HEK293 (cell line): ENCODE results near the gene CENPK.

Source experiments
- GLIS1 ChIP-seq: fragments of 450-650 bp; formaldehyde crosslinking; IDR thresholded peaks from 2 replicates; pipeline ENCODE4 v1.5.1; 2016; ENCODE audit warnings: missing biosample characterization, missing genetic modification characterization
- KLF8 ChIP-seq: fragments of 450-650 bp; formaldehyde crosslinking; IDR thresholded peaks from 2 replicates; pipeline ENCODE4 v1.5.1; 2016; ENCODE audit warnings: missing biosample characterization, missing genetic modification characterization
- RBAK ChIP-seq: fragments of 450-650 bp; formaldehyde crosslinking; IDR thresholded peaks from 2 replicates; pipeline ENCODE4 v1.5.1; 2016; ENCODE audit warnings: missing biosample characterization, missing genetic modification characterization
- ZBTB7A ChIP-seq: fragments of 450-650 bp; formaldehyde crosslinking; IDR thresholded peaks from 2 replicates; pipeline ENCODE4 v1.5.1; 2016; ENCODE audit warnings: low read depth, missing biosample characterization, missing genetic modification characterization
- ZNF10 ChIP-seq: fragments of 450-650 bp; formaldehyde crosslinking; IDR thresholded peaks from 2 replicates; pipeline ENCODE4 v1.5.1; 2017; ENCODE audit warnings: missing biosample characterization, missing genetic modification characterization
- ZNF133 ChIP-seq: fragments of 450-650 bp; formaldehyde crosslinking; IDR thresholded peaks from 2 replicates; pipeline ENCODE4 v1.5.1; 2016; ENCODE audit warnings: missing biosample characterization, missing genetic modification characterization
- ZNF146 ChIP-seq: fragments of 450-650 bp; formaldehyde crosslinking; IDR thresholded peaks from 2 replicates; pipeline ENCODE4 v1.5.1; 2016; ENCODE audit warnings: missing biosample characterization, missing genetic modification characterization
- ZNF175 ChIP-seq: fragments of 450-650 bp; formaldehyde crosslinking; IDR thresholded peaks from 2 replicates; pipeline ENCODE4 v1.5.1; 2016; ENCODE audit warnings: missing biosample characterization, missing genetic modification characterization
- ZNF24 ChIP-seq: fragments of 450-650 bp; formaldehyde crosslinking; IDR thresholded peaks from 2 replicates; pipeline ENCODE4 v1.5.1; 2016; ENCODE audit warnings: missing biosample characterization, missing genetic modification characterization
- ZNF292 ChIP-seq: fragments of 450-650 bp; formaldehyde crosslinking; IDR thresholded peaks from 2 replicates; pipeline ENCODE4 v1.5.1; 2016; ENCODE audit warnings: low read depth, missing biosample characterization, missing genetic modification characterization, borderline replicate concordance
- ZNF473 ChIP-seq: fragments of 450-650 bp; formaldehyde crosslinking; IDR thresholded peaks from 2 replicates; pipeline ENCODE4 v1.5.1; 2017; ENCODE audit warnings: missing biosample characterization, missing genetic modification characterization
- ZNF514 ChIP-seq: fragments of 450-650 bp; formaldehyde crosslinking; IDR thresholded peaks from 2 replicates; pipeline ENCODE4 v1.5.1; 2016; ENCODE audit warnings: missing biosample characterization, missing genetic modification characterization
- ZNF548 ChIP-seq: fragments of 450-650 bp; formaldehyde crosslinking; IDR thresholded peaks from 2 replicates; pipeline ENCODE4 v1.5.1; 2016; ENCODE audit warnings: missing biosample characterization, missing genetic modification characterization
- ZNF549 ChIP-seq: fragments of 450-650 bp; IDR thresholded peaks from 2 replicates; pipeline ENCODE4 v1.5.1; 2018; ENCODE audit warnings: missing biosample characterization, missing genetic modification characterization, mild to moderate bottlenecking, inconsistent platforms, moderate library complexity
- ZNF596 ChIP-seq: fragments of 450-650 bp; IDR thresholded peaks from 2 replicates; pipeline ENCODE4 v1.5.0; 2018; ENCODE audit warnings: missing biosample characterization, mild to moderate bottlenecking, missing genetic modification characterization, moderate library complexity
- ZNF600 ChIP-seq: fragments of 450-650 bp; formaldehyde crosslinking; IDR thresholded peaks from 2 replicates; pipeline ENCODE4 v1.5.1; 2016; ENCODE audit warnings: missing biosample characterization, missing genetic modification characterization
- ZNF626 ChIP-seq: fragments of 450-650 bp; sonication (Bioruptor Pico); formaldehyde crosslinking; IDR thresholded peaks from 2 replicates; pipeline ENCODE4 v1.5.1; 2018; ENCODE audit warnings: missing biosample characterization, missing genetic modification characterization, inconsistent platforms
- ZNF660 ChIP-seq: fragments of 450-650 bp; IDR thresholded peaks from 2 replicates; pipeline ENCODE4 v1.5.1; 2018; ENCODE audit warnings: missing biosample characterization, mild to moderate bottlenecking, missing genetic modification characterization
- ZNF664 ChIP-seq: fragments of 450-650 bp; formaldehyde crosslinking; IDR thresholded peaks from 2 replicates; pipeline ENCODE4 v1.5.1; 2016; ENCODE audit warnings: missing biosample characterization, missing genetic modification characterization
- ZNF670 ChIP-seq: fragments of 450-650 bp; formaldehyde crosslinking; IDR thresholded peaks from 2 replicates; pipeline ENCODE4 v1.5.1; 2016; ENCODE audit warnings: missing biosample characterization, missing genetic modification characterization, low read depth
- ZNF677 ChIP-seq: fragments of 450-650 bp; IDR thresholded peaks from 2 replicates; pipeline ENCODE4 v1.5.0; 2018; ENCODE audit warnings: missing biosample characterization, mild to moderate bottlenecking, missing genetic modification characterization, moderate library complexity
- ZNF768 ChIP-seq: fragments of 450-650 bp; formaldehyde crosslinking; IDR thresholded peaks from 2 replicates; pipeline ENCODE4 v1.5.1; 2018; ENCODE audit warnings: missing biosample characterization, mild to moderate bottlenecking, missing genetic modification characterization
- ZSCAN16 ChIP-seq: fragments of 450-650 bp; formaldehyde crosslinking; IDR thresholded peaks from 2 replicates; pipeline ENCODE4 v1.5.1; 2016; ENCODE audit warnings: missing biosample characterization, missing genetic modification characterization
- ZSCAN23 ChIP-seq: fragments of 450-650 bp; formaldehyde crosslinking; IDR thresholded peaks from 2 replicates; pipeline ENCODE4 v1.5.1; 2016; ENCODE audit warnings: missing biosample characterization, missing genetic modification characterization
- TF ChIP-seq, protein P1 (sequence below): fragments of 450-650 bp; formaldehyde crosslinking; IDR thresholded peaks from 2 replicates; pipeline ENCODE4 v1.5.1; 2016; ENCODE audit warnings: missing biosample characterization, missing genetic modification characterization
- TF ChIP-seq, protein P2 (sequence below): fragments of 450-650 bp; formaldehyde crosslinking; IDR thresholded peaks from 2 replicates; pipeline ENCODE4 v1.5.0; 2017; ENCODE audit warnings: missing biosample characterization, missing genetic modification characterization, borderline replicate concordance
- TF ChIP-seq, protein P3 (sequence below): fragments of 450-650 bp; formaldehyde crosslinking; IDR thresholded peaks from 2 replicates; pipeline ENCODE4 v1.5.1; 2016; ENCODE audit warnings: missing biosample characterization, missing genetic modification characterization
- TF ChIP-seq, protein P4 (sequence below): fragments of 450-650 bp; formaldehyde crosslinking; IDR thresholded peaks from 2 replicates; pipeline ENCODE4 v1.5.1; 2016; ENCODE audit warnings: missing biosample characterization, missing genetic modification characterization
- TF ChIP-seq, protein P5 (sequence below): fragments of 450-650 bp; formaldehyde crosslinking; IDR thresholded peaks from 2 replicates; pipeline ENCODE4 v1.5.1; 2016; ENCODE audit warnings: missing biosample characterization, missing genetic modification characterization
- TF ChIP-seq, protein P6 (sequence below): fragments of 450-650 bp; formaldehyde crosslinking; IDR thresholded peaks from 2 replicates; pipeline ENCODE4 v1.5.1; 2016; ENCODE audit warnings: missing biosample characterization, missing genetic modification characterization

CENPK gene

DNA sequence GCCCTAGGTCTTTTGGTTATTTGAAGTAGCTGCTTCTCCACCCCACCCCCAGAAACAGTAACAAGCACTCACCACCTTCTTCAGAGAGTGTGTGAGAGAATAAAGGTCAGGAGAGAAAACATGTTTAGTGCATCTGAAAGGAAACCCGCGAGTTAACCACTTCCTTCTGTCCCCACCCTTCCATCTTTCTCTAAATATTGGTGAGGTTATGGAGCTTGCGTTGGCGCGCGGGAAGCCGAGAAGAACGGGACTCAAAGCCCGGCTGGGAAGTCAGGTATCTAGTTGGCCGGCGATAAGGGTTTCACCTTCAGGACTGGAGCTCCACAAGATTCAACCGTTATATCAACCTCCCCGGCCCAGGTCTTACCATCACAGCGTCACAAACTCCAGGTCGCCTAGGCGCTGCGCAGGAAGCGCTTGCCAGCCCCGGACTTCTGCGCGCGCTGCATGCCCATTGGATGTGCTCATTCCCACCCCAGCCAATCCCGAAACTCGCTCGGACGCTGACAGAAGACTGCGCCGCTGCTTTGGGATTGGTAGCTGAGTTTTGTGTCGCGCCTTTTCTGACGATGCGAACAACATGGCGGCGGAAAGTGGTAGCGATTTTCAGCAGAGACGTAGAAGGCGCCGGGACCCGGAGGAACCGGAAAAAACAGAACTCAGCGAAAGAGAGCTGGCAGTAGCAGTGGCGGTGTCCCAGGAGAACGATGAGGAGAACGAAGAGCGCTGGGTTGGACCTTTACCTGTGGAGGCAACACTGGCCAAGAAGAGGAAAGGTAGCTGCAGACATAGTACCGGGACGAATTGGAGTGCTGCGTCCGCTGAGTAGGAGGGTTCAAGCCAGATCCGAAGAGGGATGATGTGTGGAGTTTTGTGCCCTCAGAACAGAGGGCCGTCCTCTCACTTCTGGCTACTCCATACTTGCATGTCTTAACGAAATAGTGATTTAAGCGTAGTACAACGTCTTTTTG is at the start of gene CENPK, which contains the start of gene PPWD1 (continued):
- TF ChIP-seq, protein P1, sequence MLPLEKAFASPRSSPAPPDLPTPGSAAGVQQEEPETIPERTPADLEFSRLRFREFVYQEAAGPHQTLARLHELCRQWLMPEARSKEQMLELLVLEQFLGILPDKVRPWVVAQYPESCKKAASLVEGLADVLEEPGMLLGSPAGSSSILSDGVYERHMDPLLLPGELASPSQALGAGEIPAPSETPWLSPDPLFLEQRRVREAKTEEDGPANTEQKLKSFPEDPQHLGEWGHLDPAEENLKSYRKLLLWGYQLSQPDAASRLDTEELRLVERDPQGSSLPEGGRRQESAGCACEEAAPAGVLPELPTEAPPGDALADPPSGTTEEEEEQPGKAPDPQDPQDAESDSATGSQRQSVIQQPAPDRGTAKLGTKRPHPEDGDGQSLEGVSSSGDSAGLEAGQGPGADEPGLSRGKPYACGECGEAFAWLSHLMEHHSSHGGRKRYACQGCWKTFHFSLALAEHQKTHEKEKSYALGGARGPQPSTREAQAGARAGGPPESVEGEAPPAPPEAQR (tag by site-specific recombination) = no peak; the same call in 1 of the 2 replicates
- TF ChIP-seq ZNF600 (tag by site-specific recombination) = peak; percentile 73
- TF ChIP-seq ZNF175 (tag by site-specific recombination) = no peak
- TF ChIP-seq ZSCAN16 (tag by site-specific recombination) = no peak
- TF ChIP-seq ZNF146 (tag by site-specific recombination) = no peak
- TF ChIP-seq ZNF10 (tag by site-specific recombination) = no peak; the same call in 1 of the 2 replicates
- TF ChIP-seq, protein P2, sequence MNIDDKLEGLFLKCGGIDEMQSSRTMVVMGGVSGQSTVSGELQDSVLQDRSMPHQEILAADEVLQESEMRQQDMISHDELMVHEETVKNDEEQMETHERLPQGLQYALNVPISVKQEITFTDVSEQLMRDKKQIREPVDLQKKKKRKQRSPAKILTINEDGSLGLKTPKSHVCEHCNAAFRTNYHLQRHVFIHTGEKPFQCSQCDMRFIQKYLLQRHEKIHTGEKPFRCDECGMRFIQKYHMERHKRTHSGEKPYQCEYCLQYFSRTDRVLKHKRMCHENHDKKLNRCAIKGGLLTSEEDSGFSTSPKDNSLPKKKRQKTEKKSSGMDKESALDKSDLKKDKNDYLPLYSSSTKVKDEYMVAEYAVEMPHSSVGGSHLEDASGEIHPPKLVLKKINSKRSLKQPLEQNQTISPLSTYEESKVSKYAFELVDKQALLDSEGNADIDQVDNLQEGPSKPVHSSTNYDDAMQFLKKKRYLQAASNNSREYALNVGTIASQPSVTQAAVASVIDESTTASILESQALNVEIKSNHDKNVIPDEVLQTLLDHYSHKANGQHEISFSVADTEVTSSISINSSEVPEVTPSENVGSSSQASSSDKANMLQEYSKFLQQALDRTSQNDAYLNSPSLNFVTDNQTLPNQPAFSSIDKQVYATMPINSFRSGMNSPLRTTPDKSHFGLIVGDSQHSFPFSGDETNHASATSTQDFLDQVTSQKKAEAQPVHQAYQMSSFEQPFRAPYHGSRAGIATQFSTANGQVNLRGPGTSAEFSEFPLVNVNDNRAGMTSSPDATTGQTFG (tag by site-specific recombination) = no peak
- TF ChIP-seq ZNF626 (tag by site-specific recombination) = no peak
- TF ChIP-seq, protein P3, sequence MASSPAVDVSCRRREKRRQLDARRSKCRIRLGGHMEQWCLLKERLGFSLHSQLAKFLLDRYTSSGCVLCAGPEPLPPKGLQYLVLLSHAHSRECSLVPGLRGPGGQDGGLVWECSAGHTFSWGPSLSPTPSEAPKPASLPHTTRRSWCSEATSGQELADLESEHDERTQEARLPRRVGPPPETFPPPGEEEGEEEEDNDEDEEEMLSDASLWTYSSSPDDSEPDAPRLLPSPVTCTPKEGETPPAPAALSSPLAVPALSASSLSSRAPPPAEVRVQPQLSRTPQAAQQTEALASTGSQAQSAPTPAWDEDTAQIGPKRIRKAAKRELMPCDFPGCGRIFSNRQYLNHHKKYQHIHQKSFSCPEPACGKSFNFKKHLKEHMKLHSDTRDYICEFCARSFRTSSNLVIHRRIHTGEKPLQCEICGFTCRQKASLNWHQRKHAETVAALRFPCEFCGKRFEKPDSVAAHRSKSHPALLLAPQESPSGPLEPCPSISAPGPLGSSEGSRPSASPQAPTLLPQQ = peak; percentile 69
- TF ChIP-seq ZBTB7A = no peak
- TF ChIP-seq, protein P4, sequence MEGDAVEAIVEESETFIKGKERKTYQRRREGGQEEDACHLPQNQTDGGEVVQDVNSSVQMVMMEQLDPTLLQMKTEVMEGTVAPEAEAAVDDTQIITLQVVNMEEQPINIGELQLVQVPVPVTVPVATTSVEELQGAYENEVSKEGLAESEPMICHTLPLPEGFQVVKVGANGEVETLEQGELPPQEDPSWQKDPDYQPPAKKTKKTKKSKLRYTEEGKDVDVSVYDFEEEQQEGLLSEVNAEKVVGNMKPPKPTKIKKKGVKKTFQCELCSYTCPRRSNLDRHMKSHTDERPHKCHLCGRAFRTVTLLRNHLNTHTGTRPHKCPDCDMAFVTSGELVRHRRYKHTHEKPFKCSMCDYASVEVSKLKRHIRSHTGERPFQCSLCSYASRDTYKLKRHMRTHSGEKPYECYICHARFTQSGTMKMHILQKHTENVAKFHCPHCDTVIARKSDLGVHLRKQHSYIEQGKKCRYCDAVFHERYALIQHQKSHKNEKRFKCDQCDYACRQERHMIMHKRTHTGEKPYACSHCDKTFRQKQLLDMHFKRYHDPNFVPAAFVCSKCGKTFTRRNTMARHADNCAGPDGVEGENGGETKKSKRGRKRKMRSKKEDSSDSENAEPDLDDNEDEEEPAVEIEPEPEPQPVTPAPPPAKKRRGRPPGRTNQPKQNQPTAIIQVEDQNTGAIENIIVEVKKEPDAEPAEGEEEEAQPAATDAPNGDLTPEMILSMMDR (tag by site-specific recombination) = no peak
- no peak for TF ChIP-seq GLIS1 (tag by site-specific recombination)
- no peak for TF ChIP-seq ZNF670 (tag by site-specific recombination)
- no peak for TF ChIP-seq ZNF664
- TF ChIP-seq ZNF514 (tag by site-specific recombination) = no peak
- no peak for TF ChIP-seq ZNF548 (tag by site-specific recombination)
- TF ChIP-seq KLF8 = peak; percentile 12; the same call in 1 of the 2 replicates
- no peak for TF ChIP-seq ZNF768 (tag by site-specific recombination)
- peak; percentile 31 for TF ChIP-seq ZNF660
- no peak for TF ChIP-seq RBAK (tag by site-specific recombination)
- no peak for TF ChIP-seq ZNF133 (tag by site-specific recombination)
- no peak for TF ChIP-seq ZNF549 (tag by site-specific recombination)
- TF ChIP-seq, protein P5, sequence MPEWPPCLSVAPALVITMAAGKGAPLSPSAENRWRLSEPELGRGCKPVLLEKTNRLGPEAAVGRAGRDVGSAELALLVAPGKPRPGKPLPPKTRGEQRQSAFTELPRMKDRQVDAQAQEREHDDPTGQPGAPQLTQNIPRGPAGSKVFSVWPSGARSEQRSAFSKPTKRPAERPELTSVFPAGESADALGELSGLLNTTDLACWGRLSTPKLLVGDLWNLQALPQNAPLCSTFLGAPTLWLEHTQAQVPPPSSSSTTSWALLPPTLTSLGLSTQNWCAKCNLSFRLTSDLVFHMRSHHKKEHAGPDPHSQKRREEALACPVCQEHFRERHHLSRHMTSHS (tag by site-specific recombination) = no peak
- TF ChIP-seq ZSCAN23 (tag by site-specific recombination) = no peak
- TF ChIP-seq, protein P6, sequence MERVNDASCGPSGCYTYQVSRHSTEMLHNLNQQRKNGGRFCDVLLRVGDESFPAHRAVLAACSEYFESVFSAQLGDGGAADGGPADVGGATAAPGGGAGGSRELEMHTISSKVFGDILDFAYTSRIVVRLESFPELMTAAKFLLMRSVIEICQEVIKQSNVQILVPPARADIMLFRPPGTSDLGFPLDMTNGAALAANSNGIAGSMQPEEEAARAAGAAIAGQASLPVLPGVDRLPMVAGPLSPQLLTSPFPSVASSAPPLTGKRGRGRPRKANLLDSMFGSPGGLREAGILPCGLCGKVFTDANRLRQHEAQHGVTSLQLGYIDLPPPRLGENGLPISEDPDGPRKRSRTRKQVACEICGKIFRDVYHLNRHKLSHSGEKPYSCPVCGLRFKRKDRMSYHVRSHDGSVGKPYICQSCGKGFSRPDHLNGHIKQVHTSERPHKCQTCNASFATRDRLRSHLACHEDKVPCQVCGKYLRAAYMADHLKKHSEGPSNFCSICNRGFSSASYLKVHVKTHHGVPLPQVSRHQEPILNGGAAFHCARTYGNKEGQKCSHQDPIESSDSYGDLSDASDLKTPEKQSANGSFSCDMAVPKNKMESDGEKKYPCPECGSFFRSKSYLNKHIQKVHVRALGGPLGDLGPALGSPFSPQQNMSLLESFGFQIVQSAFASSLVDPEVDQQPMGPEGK (tag by site-specific recombination) = no peak
- TF ChIP-seq ZNF292 (tag by site-specific recombination) = no peak
- TF ChIP-seq ZNF596 = no peak
- TF ChIP-seq ZNF473 (tag by site-specific recombination) = no peak
- peak; percentile 68; the same call in 1 of the 2 replicates for TF ChIP-seq ZNF24 (tag by site-specific recombination)
- TF ChIP-seq ZNF677 (tag by site-specific recombination) = no peak
